Sigmoid colon (tissue), 7 donors: ENCODE data around the gene A3GALT2. TPM values are rescaled to one million over a fixed set of nuclear protein-coding genes. Genes with fewer than 3 reads are reported as not detected.

Experiments
- DNase-seq: peaks from one replicate; pipeline ENCODE4 v3.0.0-alpha.2; 2019
- H3K27ac ChIP-seq, 4 donors: fragments of 200-600 bp; sonication (generic); one replicate each; pipeline ENCODE4 v1.5.1; 2016 to 2019; ENCODE audit warnings: mild to moderate bottlenecking in 1 of 4
- H3K27me3 ChIP-seq, 3 donors: fragments of 200-600 bp; sonication (generic); one replicate each; pipeline ENCODE4 v1.5.1; 2019; ENCODE audit warnings: mild to moderate bottlenecking in 1 of 3
- H3K36me3 ChIP-seq, 4 donors: fragments of 200-600 bp; sonication (generic); one replicate each; pipeline ENCODE4 v1.5.1; 2016 to 2019
- H3K4me1 ChIP-seq, 4 donors: fragments of 200-600 bp; sonication (generic); one replicate each; pipeline ENCODE4 v1.5.1; 2017 to 2019
- H3K4me3 ChIP-seq, 4 donors: fragments of 200-600 bp; sonication (generic); one replicate each; pipeline ENCODE4 v1.5.1; 2017 to 2019; ENCODE audit warnings: mild to moderate bottlenecking in 2 of 4, moderate library complexity in 1 of 4
- H3K9me3 ChIP-seq, 4 donors: fragments of 200-600 bp in 3 of 4; sonication (generic) in 3 of 4; one replicate each; pipeline versions ENCODE4 v1.5.1 to v1.6.1; 2013 to 2019
- CTCF ChIP-seq, 4 experiments: fragments of 450-650 bp in 3 of 4; fragments of 200-600 bp in 1 of 4; IDR thresholded peaks; one replicate each; pipeline ENCODE4 v1.5.1; 2016 to 2019; ENCODE audit warnings: antibody characterized with exemption in 4 of 4, mild to moderate bottlenecking in 3 of 4, moderate library complexity in 2 of 4
- EP300 ChIP-seq, 4 donors: sonication (generic); formaldehyde crosslinking; IDR thresholded peaks; one replicate each; pipeline ENCODE4 v1.6.1; 2017; ENCODE audit warnings: antibody characterized with exemption in 4 of 4
- POLR2A ChIP-seq, 2 donors: fragments of 450-650 bp; IDR thresholded peaks; one replicate each; pipeline ENCODE4 v1.6.1; 2016; ENCODE audit warnings: antibody characterized with exemption in 2 of 2, mild to moderate bottlenecking in 2 of 2, moderate library complexity in 2 of 2
- POLR2AphosphoS5 ChIP-seq, 4 donors: sonication (generic); formaldehyde crosslinking; IDR thresholded peaks; one replicate each; pipeline ENCODE4 v1.6.1; 2017; ENCODE audit warnings: antibody characterized with exemption in 4 of 4
- WGBS, 2 donors: extraction: QIAGEN DNeasy Blood & Tissue Kit; methylation state at CpG; one replicate each; pipeline ENCODE4 v1.1.7; 2013; 5-methylcytosine and 5-hydroxymethylcytosine counted together
- intact Hi-C: fragments of 100-400 bp; cut with DNase I; formaldehyde crosslinking; loops from one replicate; pipeline ENCODE4 v1.15.1; 2023
- polyA plus RNA-seq, 3 donors: library from polyadenylated mRNA; stranded (reverse); fragments of 200-250 nt; gene quantifications; one replicate each; pipeline ENCODE4 v1.2.3, GENCODE V29; 2013
- total RNA-seq, 4 donors: library from RNA; depleted of rRNA; stranded (reverse); fragments of >200 nt; gene quantifications; one replicate each; pipeline ENCODE4 v1.1.0, GENCODE V29; 2016
- donor health status: healthy with polysubstance abuse.
- donor health status: Bipolar disorder and iron deficiency.
- donor health status: healthy.

Gene A3GALT2
- total and polyA plus RNA-seq, 7 donors: not detected

DNA sequence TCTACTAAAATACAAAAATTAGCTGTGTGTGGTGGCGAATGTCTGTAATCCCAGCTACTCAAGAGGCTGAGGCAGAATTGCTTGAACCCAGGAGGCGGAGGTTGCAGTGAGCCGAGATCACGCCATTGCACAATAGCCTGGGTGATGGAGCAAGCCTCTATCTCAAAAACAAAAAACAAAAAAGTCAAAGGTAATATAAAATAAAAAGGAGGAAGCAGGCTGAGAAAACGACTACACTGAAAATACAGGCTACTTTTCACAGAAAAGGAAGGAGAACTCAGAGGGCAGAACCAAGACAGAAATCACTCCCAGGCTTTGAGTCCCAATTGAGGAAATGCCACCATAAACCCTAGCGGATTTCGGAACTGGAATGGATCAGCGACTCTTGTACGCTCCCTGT lies 5.9 kb upstream of the A3GALT2 start:
- Histone ChIP-seq H3K4me1 (peaks cover 0 to 52% (median 38%) of the 10 kb centered on the region in 4 donors), H3K36me3 (peaks cover 69 to 95% (median 87%) of the 10 kb centered on the region in 4 donors), H3K27me3 (no peaks in the 10 kb centered on the region), H3K4me3 (no peak overlapping the region), H3K9me3 (no peaks in the 10 kb centered on the region), H3K27ac (peak overlapping the region in 3 of 4 donors; percentile 52 to 100 (median 99))
- 85 to 86% methylated on average over 9 of the region's 9 CpGs for WGBS, 2 donors
- intact Hi-C loops: no loop called here
- no peak for TF ChIP-seq EP300 (IDR thresholded peaks at IDR 0.05)
- no peak for TF ChIP-seq POLR2AphosphoS5 (IDR thresholded peaks at IDR 0.05)
- TF ChIP-seq POLR2A (IDR thresholded peaks at IDR 0.05): no peak
- TF ChIP-seq CTCF (IDR thresholded peaks at IDR 0.05): no peak
- DNase-seq: peak; percentile 64

- TF ChIP-seq POLR2A (IDR thresholded peaks at IDR 0.05) (no peak), EP300 (IDR thresholded peaks at IDR 0.05) (no peak), POLR2AphosphoS5 (IDR thresholded peaks at IDR 0.05) (no peak), CTCF (IDR thresholded peaks at IDR 0.05) (no peak)
- intact Hi-C loops: no loop called here
- Histone ChIP-seq H3K4me3 (no peak overlapping the region), H3K36me3 (peaks cover 54 to 76% (median 68%) of the 10 kb centered on the region in 4 donors), H3K27ac (peak overlapping the region in 3 of 4 donors; percentile 11 to 100 (median 21)), H3K27me3 (no peaks in the 10 kb centered on the region), H3K4me1 (peaks cover 0 to 42% (median 32%) of the 10 kb centered on the region in 4 donors), H3K9me3 (no peaks in the 10 kb centered on the region)
- DNase-seq: peak; percentile 67
- 89 to 93% methylated on average over 22 of the region's 22 CpGs for WGBS, 2 donors
Measured at GRCh38 chr1:33324677-33325575, 4.0 kb upstream of the A3GALT2 start.

DNA sequence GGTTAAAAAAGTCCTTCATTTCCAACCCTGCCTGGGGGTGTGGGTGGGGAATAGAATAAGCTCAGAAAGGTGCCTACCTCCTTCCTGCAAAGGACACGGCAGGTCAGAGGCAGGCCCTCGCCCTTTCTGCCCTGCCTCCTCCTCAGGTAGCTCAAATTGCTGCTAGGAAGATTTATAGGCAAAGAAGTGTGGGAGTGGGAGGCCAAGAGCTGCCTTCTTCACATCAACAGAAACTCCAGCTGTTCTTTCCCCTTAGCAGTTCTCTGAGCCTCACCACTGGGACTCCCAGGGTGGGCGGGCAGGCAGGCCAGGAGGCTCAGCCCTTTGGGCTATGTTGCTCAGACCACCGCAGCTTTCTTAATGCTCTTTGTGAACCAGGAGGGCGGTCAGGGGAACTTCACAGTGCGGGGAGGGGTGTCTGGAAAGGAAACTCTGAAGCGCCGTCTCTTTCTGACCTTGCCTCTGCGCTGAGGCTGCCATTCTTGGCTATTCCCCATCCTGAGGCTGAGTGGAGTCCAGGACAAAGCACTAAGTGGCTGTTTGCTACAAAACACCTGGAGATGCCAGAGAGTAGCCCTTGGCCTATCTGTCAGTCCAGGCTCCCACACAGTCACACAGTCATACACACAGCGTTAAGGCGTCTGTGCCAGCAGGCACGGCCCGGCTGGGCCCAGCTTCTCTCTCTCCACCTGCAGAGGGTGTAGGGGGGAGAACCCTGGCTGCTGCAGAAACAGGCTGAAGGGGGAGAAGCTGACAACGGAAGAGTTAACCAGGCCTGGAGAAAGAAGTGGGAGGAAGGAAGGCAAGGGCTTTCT lies 3.0 kb upstream of the A3GALT2 start:
- peak in 1 of 4 donors; percentile 30 for TF ChIP-seq POLR2AphosphoS5 (IDR thresholded peaks at IDR 0.05)
- no peak for TF ChIP-seq EP300 (IDR thresholded peaks at IDR 0.05)
- H3K36me3 ChIP-seq: peaks cover 43 to 66% (median 58%) of the 10 kb centered on the region in 4 donors
- H3K27ac ChIP-seq: peak overlapping the region in 3 of 4 donors; percentile 11 to 41 (median 21)
- no peaks in the 10 kb centered on the region for H3K9me3 ChIP-seq
- H3K4me1 ChIP-seq: peaks cover 0 to 42% (median 25%) of the 10 kb centered on the region in 4 donors
- intact Hi-C loops: no loop called here
- H3K27me3 ChIP-seq: no peaks in the 10 kb centered on the region
- 84 to 94% methylated on average over 14 of the region's 14 CpGs for WGBS, 2 donors
- DNase-seq: peak; percentile 64
- no peak overlapping the region for H3K4me3 ChIP-seq

GRCh38 chr1:33322870-33323585 lies 2.1 kb upstream of the A3GALT2 start:
- Histone ChIP-seq H3K4me3 (no peak overlapping the region), H3K36me3 (peaks cover 36 to 57% (median 52%) of the 10 kb centered on the region in 4 donors), H3K27me3 (no peaks in the 10 kb centered on the region), H3K9me3 (no peaks in the 10 kb centered on the region), H3K27ac (no peak overlapping the region), H3K4me1 (peaks cover 0 to 34% (median 17%) of the 10 kb centered on the region in 4 donors)
- intact Hi-C loops: no loop called here
- WGBS, 2 donors: 86 to 89% methylated on average over 10 of the region's 10 CpGs
- TF ChIP-seq POLR2A (IDR thresholded peaks at IDR 0.05) (no peak), CTCF (IDR thresholded peaks at IDR 0.05) (no peak), POLR2AphosphoS5 (IDR thresholded peaks at IDR 0.05) (peak in 1 of 4 donors; percentile 17), EP300 (IDR thresholded peaks at IDR 0.05) (no peak)
- peak; percentile 46 for DNase-seq
